Activated T-helper 2 cell treated with anti-CD3 and anti-CD28 coated beads, Interferon-gamma antibody, Interleukin-2, Interleukin-4, amounts not matched to agents 10 μg/mL and 5 μg/mL and 100 μg/mL, durations not matched to agents 14 hours and 24 hours and 36 hours (primary cell): ENCODE data around the gene PSMA4. TPM values are rescaled to one million over a fixed set of nuclear protein-coding genes. Genes with fewer than 3 reads are reported as not detected.
"Not testable (repeated sequence)": the region's sequence is repeated elsewhere in the genome, so short reads cannot be mapped to it uniquely, and the experiment has no call there.

Experiments used
- DNase-seq: peaks from one replicate; pipeline ENCODE4 v3.0.0; 2021; ENCODE audit warnings: low spot score
- H3K27ac Mint-ChIP-seq: one replicate; pipeline ENCODE4 v1.8.0; 2021; ENCODE audit warnings: mixed read lengths
- H3K27me3 Mint-ChIP-seq: one replicate; pipeline ENCODE4 v1.8.0; 2021; ENCODE audit warnings: low read depth, mixed read lengths
- H3K36me3 Mint-ChIP-seq: one replicate; pipeline ENCODE4 v1.8.0; 2021; ENCODE audit warnings: low read depth, mixed read lengths
- H3K4me1 Mint-ChIP-seq: one replicate; pipeline ENCODE4 v1.8.0; 2021; ENCODE audit warnings: low read depth, mixed read lengths
- H3K4me3 Mint-ChIP-seq: one replicate; pipeline ENCODE4 v1.8.0; 2021; ENCODE audit warnings: low read depth, mild to moderate bottlenecking, moderate library complexity, mixed read lengths
- H3K9me3 Mint-ChIP-seq: one replicate; pipeline ENCODE4 v1.8.0; 2021; ENCODE audit warnings: mixed read lengths
- intact Hi-C: fragments of 100-400 bp; cut with micrococcal nuclease; formaldehyde crosslinking; loops from one replicate; pipeline ENCODE4 v1.15.1; 2023
- total RNA-seq: library from RNA; stranded (reverse); gene quantifications from 2 replicates; pipeline ENCODE4 v1.2.3, GENCODE V29; 2022

PSMA4 gene
- total RNA-seq, 1 donor from 2014 or later: 331 TPM

DNA sequence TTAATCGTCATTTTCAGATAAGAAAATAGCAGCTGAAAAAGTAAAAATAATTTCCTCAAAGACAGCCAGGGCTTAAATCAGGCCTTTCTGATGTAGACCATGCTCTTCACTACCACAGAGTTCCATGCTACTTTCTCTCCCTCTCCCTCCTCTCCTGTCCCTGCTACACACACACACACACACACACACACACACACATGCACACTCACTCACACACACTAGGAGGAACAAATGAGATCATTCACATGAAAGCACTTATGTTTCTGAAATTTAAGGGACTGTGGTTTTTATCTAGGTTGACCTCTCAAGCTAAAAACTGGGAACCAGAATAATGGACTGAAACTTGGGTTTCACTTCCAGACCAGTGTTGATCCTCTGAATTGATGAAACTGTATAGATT lies 4.1 kb upstream of the PSMA4 start:
- intact Hi-C loops: no loop called here

DNA sequence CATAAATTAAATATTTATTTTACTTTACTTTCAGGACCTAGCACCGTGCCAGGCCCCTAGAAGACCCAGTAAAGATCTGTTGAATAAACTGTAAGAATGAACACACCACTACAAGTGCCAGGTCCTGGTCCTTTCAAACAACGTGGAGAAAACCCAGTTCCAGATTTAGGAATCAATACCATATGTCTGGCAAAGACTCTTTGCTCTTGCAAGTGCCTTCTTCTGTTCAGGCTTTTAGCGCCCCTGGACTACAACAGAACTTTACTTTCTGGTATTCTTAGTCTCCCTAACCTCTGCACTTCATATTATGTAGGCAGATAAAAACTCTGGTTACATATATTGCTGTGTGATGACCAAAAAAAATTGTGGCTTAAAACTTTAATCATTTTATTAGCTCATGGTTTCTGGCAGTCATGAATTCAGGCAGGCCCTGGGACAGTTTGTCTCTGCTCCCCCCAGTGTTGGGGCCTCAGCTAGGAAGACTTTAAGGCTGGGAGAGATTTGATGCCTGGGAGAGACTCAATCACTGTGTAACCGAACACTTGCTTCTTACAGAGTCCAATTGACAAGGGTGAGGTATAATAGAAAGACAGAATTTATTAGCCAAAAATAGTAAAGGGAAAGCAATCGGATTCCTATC lies 2.9 kb upstream of the PSMA4 start:
- peaks cover 15% of the 10 kb centered on the region for H3K36me3 Mint-ChIP-seq
- H3K9me3 Mint-ChIP-seq: no peaks in the 10 kb centered on the region
- DNase-seq: no peak
- no peak overlapping the region for H3K27ac Mint-ChIP-seq
- no peak overlapping the region for H3K4me3 Mint-ChIP-seq
- peaks cover 1% of the 10 kb centered on the region for H3K27me3 Mint-ChIP-seq
- H3K4me1 Mint-ChIP-seq: peaks cover 21% of the 10 kb centered on the region
- intact Hi-C loops: no loop called here

More for the DNA sequence above, 4.1 kb upstream of the PSMA4 start:
- H3K27me3 Mint-ChIP-seq: peaks cover 1% of the 10 kb centered on the region
- no peak overlapping the region for H3K27ac Mint-ChIP-seq
- peaks cover 3% of the 10 kb centered on the region for H3K36me3 Mint-ChIP-seq
- H3K9me3 Mint-ChIP-seq: no peaks in the 10 kb centered on the region
- H3K4me3 Mint-ChIP-seq: no peak overlapping the region
- peaks cover 10% of the 10 kb centered on the region for H3K4me1 Mint-ChIP-seq
- no peak for DNase-seq

DNA sequence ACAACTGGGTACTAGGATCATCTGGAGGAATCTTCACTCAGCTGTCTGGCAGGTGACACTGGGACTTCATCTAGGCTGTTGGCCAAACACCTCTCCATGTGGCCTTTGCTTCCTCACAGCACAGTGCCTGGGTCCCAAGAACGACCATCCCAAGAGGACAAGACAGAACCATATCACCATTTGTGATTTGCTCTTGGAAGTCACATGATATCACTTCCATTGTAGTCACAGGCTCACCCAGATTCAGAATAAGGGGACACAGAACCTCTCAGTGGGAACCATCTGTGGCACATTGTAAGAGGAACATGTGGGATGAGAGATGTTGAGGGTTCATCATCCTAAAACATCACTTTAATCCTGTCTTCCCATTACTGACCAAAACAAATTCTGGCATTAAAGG lies 1.9 kb upstream of the PSMA4 start:
- intact Hi-C loops: no loop called here
- Mint-ChIP-seq H3K27me3 (peaks cover 1% of the 10 kb centered on the region), H3K4me1 (peaks cover 26% of the 10 kb centered on the region), H3K27ac (no peak overlapping the region), H3K9me3 (no peaks in the 10 kb centered on the region), H3K36me3 (peaks cover 25% of the 10 kb centered on the region), H3K4me3 (peak overlapping the region; percentile 28)
- DNase-seq: no peak

GRCh38 chr15:78539464-78540140 lies 642 bp upstream of the PSMA4 start:
- H3K36me3 Mint-ChIP-seq: peaks cover 35% of the 10 kb centered on the region
- H3K27ac Mint-ChIP-seq: peak overlapping the region; percentile 95
- H3K27me3 Mint-ChIP-seq, DNase-seq, H3K9me3 Mint-ChIP-seq: not testable (repeated sequence)
- peak overlapping the region; percentile 97 for H3K4me3 Mint-ChIP-seq
- intact Hi-C loops: loop anchor here (1.0 to 2.0 kb wide), 3 partner anchors 32 to 333 kb away; partner anchors contain the start of genes HYKK, IREB2 and MORF4L1
- peaks cover 29% of the 10 kb centered on the region for H3K4me1 Mint-ChIP-seq

- H3K27me3 Mint-ChIP-seq: no peaks in the 10 kb centered on the region
- peaks cover 48% of the 10 kb centered on the region for H3K36me3 Mint-ChIP-seq
- peak overlapping the region; percentile 95 for H3K27ac Mint-ChIP-seq
- peak overlapping the region; percentile 97 for H3K4me3 Mint-ChIP-seq
- intact Hi-C loops: loop anchor here (1.0 to 2.0 kb wide), 3 partner anchors 34 to 332 kb away; partner anchors contain the start of genes HYKK, IREB2 and MORF4L1
- peaks cover 29% of the 10 kb centered on the region for H3K4me1 Mint-ChIP-seq
- no peaks in the 10 kb centered on the region for H3K9me3 Mint-ChIP-seq
- no peak for DNase-seq
Measured at GRCh38 chr15:78540871-78541743, 863 bp downstream of the PSMA4 start.

- no peaks in the 10 kb centered on the region for H3K27me3 Mint-ChIP-seq
- no peak for DNase-seq
- peak overlapping the region; percentile 97 for H3K4me3 Mint-ChIP-seq
- intact Hi-C loops: loop anchor here (2.0 kb wide), 2 partner anchors 103 to 331 kb away; partner anchors contain the start of genes IREB2 and MORF4L1
- H3K27ac Mint-ChIP-seq: peak overlapping the region; percentile 95
- H3K36me3 Mint-ChIP-seq: peaks cover 54% of the 10 kb centered on the region
- peaks cover 27% of the 10 kb centered on the region for H3K4me1 Mint-ChIP-seq
- no peaks in the 10 kb centered on the region for H3K9me3 Mint-ChIP-seq
Measured at GRCh38 chr15:78541744-78542034, 1.4 kb downstream of the PSMA4 start.

- Mint-ChIP-seq H3K27ac (peak overlapping the region; percentile 46), H3K36me3 (peaks cover 61% of the 10 kb centered on the region), H3K27me3 (no peaks in the 10 kb centered on the region), H3K4me3 (peak overlapping the region; percentile 97), H3K4me1 (peaks cover 27% of the 10 kb centered on the region), H3K9me3 (no peaks in the 10 kb centered on the region)
- intact Hi-C loops: no loop called here
- DNase-seq: no peak
Measured at GRCh38 chr15:78542647-78543046, 2.4 kb downstream of the PSMA4 start.

GRCh38 chr15:78550194-78550593 lies 9.9 kb downstream of the PSMA4 start:
- Mint-ChIP-seq H3K4me1 (no peaks in the 10 kb centered on the region), H3K9me3 (no peaks in the 10 kb centered on the region), H3K27me3 (no peaks in the 10 kb centered on the region), H3K36me3 (peaks cover 56% of the 10 kb centered on the region), H3K4me3 (no peak overlapping the region), H3K27ac (no peak overlapping the region)
- no peak for DNase-seq
- intact Hi-C loops: no loop called here

GRCh38 chr15:78550815-78551214 lies 10.6 kb downstream of the PSMA4 start:
- no peaks in the 10 kb centered on the region for H3K9me3 Mint-ChIP-seq
- H3K4me3 Mint-ChIP-seq: no peak overlapping the region
- no peaks in the 10 kb centered on the region for H3K27me3 Mint-ChIP-seq
- peaks cover 50% of the 10 kb centered on the region for H3K36me3 Mint-ChIP-seq
- DNase-seq: no peak
- no peaks in the 10 kb centered on the region for H3K4me1 Mint-ChIP-seq
- intact Hi-C loops: no loop called here
- no peak overlapping the region for H3K27ac Mint-ChIP-seq

- Mint-ChIP-seq H3K27ac (no peak overlapping the region), H3K36me3 (peaks cover 39% of the 10 kb centered on the region), H3K9me3 (no peaks in the 10 kb centered on the region), H3K4me3 (no peak overlapping the region), H3K4me1 (no peaks in the 10 kb centered on the region), H3K27me3 (no peaks in the 10 kb centered on the region)
- intact Hi-C loops: no loop called here
- no peak for DNase-seq
Measured at GRCh38 chr15:78551902-78552301, 11.7 kb downstream of the PSMA4 start.

DNA sequence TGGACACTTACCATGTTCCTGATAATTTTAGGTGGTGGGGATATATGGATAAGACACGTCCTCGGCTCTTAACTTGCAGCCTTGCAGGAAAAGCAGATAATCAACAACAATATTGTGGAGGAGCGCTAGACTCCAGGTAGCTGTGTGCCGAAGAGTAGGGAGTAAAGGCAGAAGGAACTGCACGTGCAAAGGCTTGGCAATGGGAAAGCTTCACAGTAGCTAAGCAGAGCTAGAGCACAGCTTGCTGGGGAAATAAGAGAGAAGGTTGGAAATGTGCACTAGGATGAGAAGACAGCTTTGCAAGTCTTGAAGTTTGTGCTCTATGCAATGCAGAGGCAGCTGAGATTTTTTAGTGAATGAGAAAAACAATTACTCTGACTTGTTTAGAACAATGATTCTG lies 12.4 kb downstream of the PSMA4 start:
- DNase-seq: no peak
- Mint-ChIP-seq H3K27ac (no peak overlapping the region), H3K4me3 (no peak overlapping the region), H3K27me3 (no peaks in the 10 kb centered on the region), H3K4me1 (no peaks in the 10 kb centered on the region), H3K9me3 (no peaks in the 10 kb centered on the region), H3K36me3 (peaks cover 33% of the 10 kb centered on the region)
- intact Hi-C loops: no loop called here

GRCh38 chr15:78560201-78560600 lies 20.0 kb downstream of the PSMA4 start:
- H3K4me3 Mint-ChIP-seq, DNase-seq, H3K9me3 Mint-ChIP-seq, H3K27ac Mint-ChIP-seq, intact Hi-C loops, H3K36me3 Mint-ChIP-seq: not testable (repeated sequence)
- peaks cover 18% of the 10 kb centered on the region for H3K27me3 Mint-ChIP-seq
- H3K4me1 Mint-ChIP-seq: peaks cover 11% of the 10 kb centered on the region

DNA sequence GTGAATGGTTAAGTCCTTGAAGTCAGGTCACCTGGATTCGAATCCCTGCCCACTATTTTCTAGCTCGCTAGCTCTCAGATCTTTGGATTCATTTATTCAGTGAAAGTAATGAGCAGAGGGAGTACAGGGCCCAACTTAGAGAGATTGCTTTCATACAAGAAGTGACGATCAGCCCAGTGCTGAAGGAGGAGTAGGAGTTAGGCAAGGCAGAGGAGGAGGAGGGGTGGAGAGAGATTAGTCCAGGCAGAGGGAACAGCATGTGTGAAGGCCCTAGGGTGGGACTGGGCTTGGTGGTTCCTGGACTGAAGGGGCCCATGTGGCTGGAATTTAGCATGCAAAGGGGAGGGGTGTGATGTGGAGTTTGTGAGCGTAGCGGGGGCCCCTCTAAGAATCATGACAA lies 21.2 kb downstream of the PSMA4 start:
- no peak for DNase-seq
- no peak overlapping the region for H3K27ac Mint-ChIP-seq
- H3K36me3 Mint-ChIP-seq: no peaks in the 10 kb centered on the region
- peaks cover 24% of the 10 kb centered on the region for H3K27me3 Mint-ChIP-seq
- no peak overlapping the region for H3K4me3 Mint-ChIP-seq
- peaks cover 18% of the 10 kb centered on the region for H3K4me1 Mint-ChIP-seq
- no peaks in the 10 kb centered on the region for H3K9me3 Mint-ChIP-seq
- intact Hi-C loops: no loop called here
